Measurements from ENCODE around the gene CMIP. TPM values are rescaled to one million over a fixed set of nuclear protein-coding genes. Genes with fewer than 3 reads are reported as not detected.

Gene CMIP
- total RNA-seq, 1 experiment from 2014 or later = 63.7 TPM

DNA sequence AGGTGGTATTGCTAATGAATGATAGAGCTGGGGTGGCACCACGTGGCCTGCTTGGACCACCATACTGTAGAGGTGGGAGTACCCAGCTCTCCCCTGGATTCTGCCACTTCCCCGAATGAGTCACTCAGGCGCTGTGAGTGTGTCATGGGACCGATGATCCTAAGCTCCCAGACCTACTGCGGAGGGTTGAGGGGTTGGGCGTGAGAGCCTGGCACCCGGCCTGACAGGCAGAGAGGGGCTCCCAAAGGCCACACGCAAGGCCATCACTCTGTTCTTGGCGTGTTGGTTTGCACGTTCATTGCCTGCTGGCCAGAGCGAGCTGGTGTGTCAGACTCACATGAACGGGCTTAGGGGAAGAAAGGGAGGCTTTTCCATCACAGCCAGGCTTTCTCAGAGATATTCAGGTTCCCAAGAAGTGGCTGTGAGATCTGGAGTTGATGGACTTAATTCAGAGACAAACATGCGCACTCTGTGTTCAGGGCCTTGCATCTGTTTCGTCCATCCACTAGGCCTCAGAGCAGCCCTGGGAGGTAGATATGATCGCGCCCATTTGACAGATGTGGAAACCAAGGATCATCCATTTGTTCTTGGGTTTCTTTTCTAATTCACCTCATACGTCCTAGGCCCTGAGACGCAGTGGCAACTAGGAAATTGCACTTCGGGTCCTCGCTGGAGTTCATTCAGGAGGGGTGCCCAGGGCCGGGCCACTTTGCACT is 41.4 kb downstream of the CMIP start:
- ChIA-PET CTCF (interaction anchor here (1.2 to 1.3 kb wide), 4 partner anchors 28 to 100 kb away, joined by 3 to 4 read pairs (median 4); no protein-coding TSS in a partner anchor), POLR2A (interaction anchor here (1.1 kb wide), 1 partner anchor 41 kb away, joined by 3 read pairs; no protein-coding TSS in a partner anchor)
- Mint-ChIP-seq H3K4me3 (no peak overlapping the region), H3K4me1 (peaks cover 63% of the 10 kb centered on the region), H3K36me3 (peaks cover 6% of the 10 kb centered on the region), H3K27ac (peak overlapping the region; percentile 42), H3K27me3 (ENCODE audit: low read depth) (no peaks in the 10 kb centered on the region), H3K9me3 (0 out of 2 replicates have a peak, but pooled peaks cover 4% of the 10 kb centered on the region)
- DNase-seq (ENCODE audit: low spot score) (no peak), ATAC-seq (no peak)
- TF ChIP-seq PREB (CRISPR knock-in tag; IDR thresholded peaks at IDR 0.05; ENCODE audit: borderline replicate concordance) (no peak), ZNF512 (CRISPR knock-in tag; IDR thresholded peaks at IDR 0.05; ENCODE audit: borderline replicate concordance) (no peak), ZNF423 (CRISPR knock-in tag; IDR thresholded peaks at IDR 0.05) (no peak), TP53 (CRISPR knock-in tag; IDR thresholded peaks at IDR 0.05) (no peak), ZBTB21 (CRISPR knock-in tag; IDR thresholded peaks at IDR 0.05; ENCODE audit: borderline replicate concordance) (no peak), SMAD3 (CRISPR knock-in tag; IDR thresholded peaks at IDR 0.05; ENCODE audit: borderline replicate concordance) (no peak), RELA (CRISPR knock-in tag; IDR thresholded peaks at IDR 0.05; ENCODE audit: borderline replicate concordance) (no peak), STAT6 (CRISPR knock-in tag; conservative IDR thresholded peaks at IDR 0.05; ENCODE audit: low read depth) (no peak), FOXP1 (CRISPR knock-in tag; IDR thresholded peaks at IDR 0.05; ENCODE audit: borderline replicate concordance) (no peak), CREB1 (CRISPR knock-in tag; IDR thresholded peaks at IDR 0.05) (no peak), OVOL2 (CRISPR knock-in tag; IDR thresholded peaks at IDR 0.05; ENCODE audit: borderline replicate concordance) (no peak), ZMAT4 (CRISPR knock-in tag; IDR thresholded peaks at IDR 0.05) (no peak), GRHL2 (CRISPR knock-in tag; IDR thresholded peaks at IDR 0.05; ENCODE audit: insufficient replicate concordance, severe bottlenecking) (no peak), ESRRA (CRISPR knock-in tag; IDR thresholded peaks at IDR 0.05; ENCODE audit: borderline replicate concordance) (no peak)
- TF ChIP-seq, protein P1, sequence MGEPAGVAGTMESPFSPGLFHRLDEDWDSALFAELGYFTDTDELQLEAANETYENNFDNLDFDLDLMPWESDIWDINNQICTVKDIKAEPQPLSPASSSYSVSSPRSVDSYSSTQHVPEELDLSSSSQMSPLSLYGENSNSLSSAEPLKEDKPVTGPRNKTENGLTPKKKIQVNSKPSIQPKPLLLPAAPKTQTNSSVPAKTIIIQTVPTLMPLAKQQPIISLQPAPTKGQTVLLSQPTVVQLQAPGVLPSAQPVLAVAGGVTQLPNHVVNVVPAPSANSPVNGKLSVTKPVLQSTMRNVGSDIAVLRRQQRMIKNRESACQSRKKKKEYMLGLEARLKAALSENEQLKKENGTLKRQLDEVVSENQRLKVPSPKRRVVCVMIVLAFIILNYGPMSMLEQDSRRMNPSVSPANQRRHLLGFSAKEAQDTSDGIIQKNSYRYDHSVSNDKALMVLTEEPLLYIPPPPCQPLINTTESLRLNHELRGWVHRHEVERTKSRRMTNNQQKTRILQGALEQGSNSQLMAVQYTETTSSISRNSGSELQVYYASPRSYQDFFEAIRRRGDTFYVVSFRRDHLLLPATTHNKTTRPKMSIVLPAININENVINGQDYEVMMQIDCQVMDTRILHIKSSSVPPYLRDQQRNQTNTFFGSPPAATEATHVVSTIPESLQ (CRISPR knock-in tag; IDR thresholded peaks at IDR 0.05) = no peak

GRCh38 chr16:81486540-81487061 is 42.0 kb downstream of the CMIP start:
- Mint-ChIP-seq H3K9me3 (0 out of 2 replicates have a peak, but pooled peaks cover 4% of the 10 kb centered on the region), H3K4me3 (no peak overlapping the region), H3K36me3 (peaks cover 6% of the 10 kb centered on the region), H3K4me1 (peaks cover 62% of the 10 kb centered on the region), H3K27ac (peak overlapping the region; percentile 27; the same call in 1 of the 2 replicates), H3K27me3 (ENCODE audit: low read depth) (no peaks in the 10 kb centered on the region)
- ATAC-seq = no peak
- no peak for DNase-seq (ENCODE audit: low spot score)
- ChIA-PET CTCF (interaction anchor here (0.7 to 1.2 kb wide), 4 partner anchors 27 to 210 kb away, joined by 3 to 4 read pairs (median 3); no protein-coding TSS in a partner anchor), POLR2A (no interaction called here)
- TF ChIP-seq SOX15 (CRISPR knock-in tag; IDR thresholded peaks at IDR 0.05) (no peak), CDX4 (CRISPR knock-in tag; IDR thresholded peaks at IDR 0.05; ENCODE audit: borderline replicate concordance) (no peak), ZNF317 (CRISPR knock-in tag; IDR thresholded peaks at IDR 0.05; ENCODE audit: borderline replicate concordance, low read depth) (no peak), MLX (CRISPR knock-in tag; IDR thresholded peaks at IDR 0.05) (no peak), MXD4 (CRISPR knock-in tag; IDR thresholded peaks at IDR 0.05; ENCODE audit: borderline replicate concordance) (no peak), ATF1 (CRISPR knock-in tag; IDR thresholded peaks at IDR 0.05) (no peak), ZNF416 (CRISPR knock-in tag; IDR thresholded peaks at IDR 0.05) (no peak)
- TF ChIP-seq, protein P2, sequence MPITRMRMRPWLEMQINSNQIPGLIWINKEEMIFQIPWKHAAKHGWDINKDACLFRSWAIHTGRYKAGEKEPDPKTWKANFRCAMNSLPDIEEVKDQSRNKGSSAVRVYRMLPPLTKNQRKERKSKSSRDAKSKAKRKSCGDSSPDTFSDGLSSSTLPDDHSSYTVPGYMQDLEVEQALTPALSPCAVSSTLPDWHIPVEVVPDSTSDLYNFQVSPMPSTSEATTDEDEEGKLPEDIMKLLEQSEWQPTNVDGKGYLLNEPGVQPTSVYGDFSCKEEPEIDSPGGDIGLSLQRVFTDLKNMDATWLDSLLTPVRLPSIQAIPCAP (CRISPR knock-in tag; IDR thresholded peaks at IDR 0.05) = no peak

Measured in WTC11 (cell line).